Coronary artery (tissue), 2 donors: ENCODE results near the gene SNX19.
"Not testable (repeated sequence)": the region's sequence is repeated elsewhere in the genome, so short reads cannot be mapped to it uniquely, and the experiment has no call there.

ENCODE experiments used
- DNase-seq: peaks from one replicate; pipeline ENCODE4 v3.0.0-alpha.2; 2017; ENCODE audit warnings: low spot score
- H3K27ac ChIP-seq, 2 donors: fragments of 200-600 bp; sonication (generic); one replicate each; pipeline ENCODE4 v1.5.1; 2016 to 2019
- H3K4me3 ChIP-seq: fragments of 200-600 bp; sonication (generic); 2 replicates; pipeline ENCODE4 v1.5.1; 2016; ENCODE audit warnings: mild to moderate bottlenecking, moderate library complexity
- TF ChIP-seq, protein P1 (sequence below): fragments of 200-600 bp; sonication (generic); IDR thresholded peaks from one replicate; pipeline ENCODE4 v1.5.1; 2019; ENCODE audit warnings: antibody characterized with exemption

Gene SNX19

DNA sequence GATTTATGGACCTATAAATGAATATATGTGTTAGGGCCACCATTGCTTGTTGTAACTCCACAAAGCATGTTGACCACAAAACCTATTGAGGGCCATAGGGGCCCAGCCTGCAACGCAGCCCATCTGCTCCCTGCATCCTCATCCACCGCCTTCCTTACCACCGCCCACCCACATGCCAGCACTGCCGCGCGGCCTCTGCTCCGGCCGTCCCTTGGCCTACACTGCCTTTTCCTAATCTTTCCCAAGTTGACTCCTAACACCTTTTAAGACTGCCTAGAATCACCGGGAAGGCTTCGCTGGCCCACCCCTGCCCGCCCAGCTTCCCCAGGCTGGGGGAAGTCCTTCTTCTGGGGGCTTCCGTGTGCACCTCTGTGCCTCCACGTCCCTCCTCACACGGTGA, 55.0 kb downstream of the SNX19 start:
- TF ChIP-seq, protein P1, sequence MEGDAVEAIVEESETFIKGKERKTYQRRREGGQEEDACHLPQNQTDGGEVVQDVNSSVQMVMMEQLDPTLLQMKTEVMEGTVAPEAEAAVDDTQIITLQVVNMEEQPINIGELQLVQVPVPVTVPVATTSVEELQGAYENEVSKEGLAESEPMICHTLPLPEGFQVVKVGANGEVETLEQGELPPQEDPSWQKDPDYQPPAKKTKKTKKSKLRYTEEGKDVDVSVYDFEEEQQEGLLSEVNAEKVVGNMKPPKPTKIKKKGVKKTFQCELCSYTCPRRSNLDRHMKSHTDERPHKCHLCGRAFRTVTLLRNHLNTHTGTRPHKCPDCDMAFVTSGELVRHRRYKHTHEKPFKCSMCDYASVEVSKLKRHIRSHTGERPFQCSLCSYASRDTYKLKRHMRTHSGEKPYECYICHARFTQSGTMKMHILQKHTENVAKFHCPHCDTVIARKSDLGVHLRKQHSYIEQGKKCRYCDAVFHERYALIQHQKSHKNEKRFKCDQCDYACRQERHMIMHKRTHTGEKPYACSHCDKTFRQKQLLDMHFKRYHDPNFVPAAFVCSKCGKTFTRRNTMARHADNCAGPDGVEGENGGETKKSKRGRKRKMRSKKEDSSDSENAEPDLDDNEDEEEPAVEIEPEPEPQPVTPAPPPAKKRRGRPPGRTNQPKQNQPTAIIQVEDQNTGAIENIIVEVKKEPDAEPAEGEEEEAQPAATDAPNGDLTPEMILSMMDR = no peak
- Histone ChIP-seq H3K27ac (no peak overlapping the region), H3K4me3 (no peak overlapping the region)
- no peak for DNase-seq

DNA sequence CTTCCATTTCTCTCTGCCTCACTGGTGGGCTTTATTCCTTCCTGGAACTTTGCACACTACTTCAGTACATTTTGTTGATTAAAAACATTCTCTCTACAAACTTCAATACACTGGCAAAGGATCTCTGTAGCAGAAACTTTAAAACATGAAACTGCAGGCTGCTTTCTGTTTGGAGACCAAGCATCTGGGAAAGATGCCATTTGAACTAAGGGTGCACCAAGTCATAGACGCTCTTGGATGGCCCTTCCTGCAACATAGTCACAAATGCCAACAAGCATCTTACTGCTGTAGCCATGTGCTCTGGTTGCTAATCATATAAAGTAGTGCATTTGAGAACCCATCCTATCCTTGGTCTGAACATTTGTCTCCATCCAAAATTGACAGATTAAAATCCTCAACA, 56.4 kb downstream of the SNX19 start:
- Histone ChIP-seq H3K27ac (peak overlapping the region in 1 of 2 donors; percentile 42), H3K4me3 (no peak overlapping the region)
- no peak for DNase-seq
- TF ChIP-seq, protein P1 = no peak

DNA sequence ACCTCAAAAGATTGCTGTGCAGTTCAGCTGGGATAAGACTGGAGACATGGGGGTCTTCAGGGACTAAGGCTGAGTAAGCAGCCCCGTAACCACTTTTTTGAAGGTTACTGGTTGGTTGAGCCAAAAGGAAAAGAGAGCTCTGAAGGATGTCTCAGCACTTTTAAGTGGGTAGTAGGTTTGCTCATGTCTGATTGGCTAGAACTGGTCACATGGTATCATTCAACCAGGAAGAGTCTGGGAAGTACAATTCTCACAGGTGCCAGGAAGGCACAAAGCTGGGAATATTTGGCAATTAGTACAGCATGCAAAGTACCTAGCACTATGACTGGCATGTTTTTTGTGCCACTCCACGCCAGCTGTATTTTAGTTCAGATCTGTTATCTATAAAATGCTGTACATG, 58.1 kb downstream of the SNX19 start:
- no peak overlapping the region for H3K4me3 ChIP-seq
- no peak for DNase-seq
- TF ChIP-seq, protein P1 = no peak
- no peak overlapping the region for H3K27ac ChIP-seq

DNA sequence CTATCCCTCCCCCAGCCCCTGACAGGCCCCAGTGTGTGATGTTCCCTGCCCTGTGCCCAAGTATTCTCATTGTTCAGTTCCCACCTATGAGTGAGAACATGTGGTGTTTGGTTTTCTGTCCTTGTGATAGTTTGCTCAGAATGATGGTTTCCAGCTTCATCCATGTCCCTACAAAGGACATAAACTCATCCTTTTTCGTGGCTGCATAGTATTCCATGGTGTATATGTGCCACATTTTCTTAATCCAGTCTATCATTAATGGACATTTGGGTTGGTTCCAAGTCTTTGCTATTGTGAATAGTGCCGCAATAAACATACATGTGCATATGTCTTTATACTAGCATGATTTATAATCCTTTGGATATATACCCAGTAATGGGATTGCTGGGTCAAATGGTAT, 60.6 kb downstream of the SNX19 start:
- not testable (repeated sequence) for H3K4me3 ChIP-seq, DNase-seq, H3K27ac ChIP-seq

DNA sequence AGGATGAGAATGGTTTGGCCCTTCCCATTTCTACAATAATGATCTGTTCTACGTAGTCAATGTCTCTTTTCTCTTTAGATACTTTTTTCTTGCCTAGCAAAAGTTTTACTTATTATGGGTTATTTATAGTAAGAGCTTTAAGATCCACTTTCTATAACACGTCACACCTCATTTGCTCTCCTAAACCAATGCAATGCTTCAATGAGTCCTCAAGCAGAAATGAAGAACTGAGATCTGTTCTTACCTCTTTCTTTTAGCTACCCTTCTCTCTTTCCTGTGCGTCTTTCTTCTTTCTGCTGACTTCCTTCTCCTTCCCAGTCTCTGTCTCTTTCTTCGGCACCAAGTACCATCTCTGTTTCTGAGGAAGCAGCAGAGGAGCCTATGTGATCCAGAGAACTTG, 61.8 kb downstream of the SNX19 start:
- Histone ChIP-seq H3K4me3 (no peak overlapping the region), H3K27ac (no peak overlapping the region)
- DNase-seq = no peak
- TF ChIP-seq, protein P1 = no peak

DNA sequence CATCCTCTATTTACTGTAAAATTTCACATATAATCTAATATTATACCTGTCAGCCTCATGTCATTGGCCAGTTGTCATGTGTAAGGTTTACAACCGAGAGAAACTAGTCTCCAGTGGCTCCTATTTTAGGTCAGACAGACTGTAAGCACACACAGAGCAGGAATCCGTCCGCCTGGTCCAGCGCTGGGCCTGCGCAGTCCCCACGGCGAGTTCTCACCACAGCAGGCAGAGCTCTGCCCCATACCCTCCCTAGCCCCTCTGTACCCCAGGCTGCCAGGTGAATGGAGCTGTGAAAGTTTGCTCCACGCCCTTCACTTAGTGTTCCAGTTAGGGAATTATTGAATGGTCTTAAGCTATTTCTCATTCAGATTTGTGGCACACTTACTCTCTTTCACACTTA, 63.7 kb downstream of the SNX19 start:
- DNase-seq = no peak
- Histone ChIP-seq H3K4me3 (no peak overlapping the region), H3K27ac (no peak overlapping the region)
- TF ChIP-seq, protein P1 = no peak

DNA sequence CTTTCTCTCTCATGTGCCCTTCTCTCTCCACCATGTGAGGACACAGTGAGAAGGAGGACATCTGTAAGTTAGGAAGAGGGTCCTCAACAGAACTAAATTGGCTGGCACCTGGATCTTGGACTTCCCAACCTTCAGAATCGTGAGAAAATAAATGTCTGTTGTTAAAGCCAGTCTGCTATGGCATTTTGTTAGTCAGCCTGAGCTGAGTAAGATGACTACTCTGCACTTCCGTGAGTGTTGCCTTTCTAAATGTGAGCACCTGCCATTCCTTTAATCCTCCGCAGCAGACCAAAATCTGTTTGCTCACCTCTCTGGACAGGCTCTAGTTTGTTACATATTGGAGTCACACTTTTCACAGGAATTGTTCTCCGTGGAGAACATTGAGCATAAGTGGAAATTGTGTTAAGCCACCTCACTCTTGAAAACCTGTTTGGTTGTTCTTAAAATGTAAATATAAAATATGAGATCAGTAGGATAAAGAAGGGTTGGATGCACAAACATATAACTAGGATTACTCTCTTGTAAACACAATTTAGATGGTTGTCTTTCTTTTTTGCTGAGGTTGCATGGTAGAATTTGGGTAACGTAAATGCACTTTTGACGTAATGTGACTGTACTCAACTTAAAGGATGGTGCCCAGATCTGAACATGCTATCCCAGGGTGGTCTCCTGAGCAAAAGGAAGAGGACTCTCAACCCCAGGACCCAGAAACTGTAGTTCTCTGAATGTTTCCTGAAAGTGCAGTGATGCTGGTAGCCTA, 65.9 kb downstream of the SNX19 start:
- TF ChIP-seq, protein P1 = no peak
- no peak overlapping the region for H3K27ac ChIP-seq
- DNase-seq = no peak
- no peak overlapping the region for H3K4me3 ChIP-seq
